ENCODE measurements around the gene DISC1. TPM values are rescaled to one million over a fixed set of nuclear protein-coding genes. Genes with fewer than 3 reads are reported as not detected.

The DISC1 gene
- total RNA-seq, 1 donor from 2014 or later, result 5.5 TPM

DNA sequence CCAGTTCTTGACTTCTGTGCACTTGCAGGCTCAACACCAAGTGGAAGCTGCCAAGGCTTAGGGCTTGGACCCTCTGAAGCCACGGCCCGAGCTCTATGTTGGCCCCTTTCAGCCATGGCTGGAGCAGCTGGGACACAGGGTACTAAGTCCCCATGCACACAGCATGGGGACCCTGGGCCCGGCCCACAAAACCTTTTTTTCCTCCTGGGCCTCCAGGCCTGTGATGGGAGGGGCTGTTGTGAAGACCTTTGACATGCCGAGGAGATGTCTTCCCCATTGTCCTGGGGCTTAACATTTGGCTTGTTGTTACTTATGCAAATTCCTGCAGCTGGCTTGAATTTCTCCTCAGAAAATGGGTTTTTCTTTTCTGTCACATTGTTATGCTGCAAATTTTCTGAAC, 59.8 kb downstream of the DISC1 start:
- no peak for DNase-seq (ENCODE audit: low spot score)
- intact Hi-C loops (cut with DNase I), result no loop called here

DNA sequence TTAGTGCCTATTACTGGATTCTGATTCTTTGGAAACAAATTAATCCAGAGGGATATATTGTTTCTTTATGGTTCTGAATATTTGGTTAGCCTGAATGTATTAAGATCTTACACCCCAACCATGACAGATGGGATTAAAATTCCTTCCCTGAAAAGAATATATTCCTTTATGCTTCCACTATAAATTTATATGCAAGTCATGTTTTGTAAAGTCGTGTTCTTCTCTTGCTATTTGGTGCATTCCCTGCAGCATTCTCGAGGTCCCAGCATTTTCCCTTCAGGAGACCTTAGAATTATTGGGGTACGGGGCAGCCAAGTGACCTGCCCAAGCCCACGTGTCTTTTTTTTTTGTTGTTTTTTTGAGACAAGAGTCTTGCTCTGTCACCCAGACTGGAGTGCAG, 62.4 kb downstream of the DISC1 start:
- no peak for DNase-seq (ENCODE audit: low spot score)
- intact Hi-C loops (cut with DNase I), result no loop called here

DNA sequence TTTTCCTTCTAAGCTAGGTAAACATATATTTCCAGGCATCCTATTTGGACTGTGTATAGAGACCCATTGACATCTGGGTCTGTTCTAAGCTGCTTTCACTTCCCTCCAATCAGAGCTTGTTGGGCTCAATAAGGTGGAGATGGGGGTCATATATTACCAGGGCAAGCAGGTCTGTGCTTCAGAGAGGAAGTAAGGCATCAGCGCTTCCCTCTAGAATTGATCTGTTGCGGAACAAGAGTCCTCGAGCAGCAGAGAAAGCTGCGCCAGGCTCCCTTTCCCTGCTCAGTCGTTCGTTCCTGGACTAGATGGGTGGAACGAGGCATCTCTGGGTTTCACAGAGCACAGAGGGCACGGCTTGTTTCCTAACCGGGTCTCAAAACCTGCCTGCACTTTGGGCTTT, 63.5 kb downstream of the DISC1 start:
- no peak for DNase-seq (ENCODE audit: low spot score)
- intact Hi-C loops (cut with DNase I), result no loop called here

DNA sequence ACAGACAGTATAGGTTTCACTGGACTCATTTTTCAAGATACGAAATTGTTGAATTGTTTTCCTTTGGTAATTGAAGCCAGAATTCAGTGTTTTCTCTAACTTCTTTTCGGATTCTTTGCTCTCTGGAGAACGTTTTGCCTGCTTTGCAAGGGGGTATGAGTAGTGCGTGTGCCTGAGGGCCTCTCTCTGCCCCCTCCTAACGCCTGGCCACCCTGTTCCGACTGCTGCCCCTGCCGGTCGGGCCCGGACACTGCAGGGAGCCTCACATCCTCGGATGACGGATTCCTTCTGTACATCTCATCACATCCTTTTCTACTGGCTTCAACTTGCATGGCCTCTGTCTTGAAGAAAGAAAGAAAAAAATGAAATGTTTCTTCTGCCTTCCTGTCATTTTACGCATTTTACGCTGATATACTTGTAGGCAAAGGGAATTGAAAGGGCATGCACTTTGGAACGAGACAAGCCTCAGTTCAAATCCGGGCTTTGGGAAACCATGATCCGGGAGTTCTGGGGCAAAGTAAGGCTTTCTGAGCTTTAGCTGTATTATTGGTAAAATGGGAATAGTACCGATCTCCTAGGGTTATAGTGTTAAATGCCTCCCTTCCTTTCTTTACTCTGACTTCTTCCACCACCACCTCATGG, 65.1 kb downstream of the DISC1 start:
- intact Hi-C loops (cut with DNase I), result no loop called here
- no peak for DNase-seq (ENCODE audit: low spot score)

DNA sequence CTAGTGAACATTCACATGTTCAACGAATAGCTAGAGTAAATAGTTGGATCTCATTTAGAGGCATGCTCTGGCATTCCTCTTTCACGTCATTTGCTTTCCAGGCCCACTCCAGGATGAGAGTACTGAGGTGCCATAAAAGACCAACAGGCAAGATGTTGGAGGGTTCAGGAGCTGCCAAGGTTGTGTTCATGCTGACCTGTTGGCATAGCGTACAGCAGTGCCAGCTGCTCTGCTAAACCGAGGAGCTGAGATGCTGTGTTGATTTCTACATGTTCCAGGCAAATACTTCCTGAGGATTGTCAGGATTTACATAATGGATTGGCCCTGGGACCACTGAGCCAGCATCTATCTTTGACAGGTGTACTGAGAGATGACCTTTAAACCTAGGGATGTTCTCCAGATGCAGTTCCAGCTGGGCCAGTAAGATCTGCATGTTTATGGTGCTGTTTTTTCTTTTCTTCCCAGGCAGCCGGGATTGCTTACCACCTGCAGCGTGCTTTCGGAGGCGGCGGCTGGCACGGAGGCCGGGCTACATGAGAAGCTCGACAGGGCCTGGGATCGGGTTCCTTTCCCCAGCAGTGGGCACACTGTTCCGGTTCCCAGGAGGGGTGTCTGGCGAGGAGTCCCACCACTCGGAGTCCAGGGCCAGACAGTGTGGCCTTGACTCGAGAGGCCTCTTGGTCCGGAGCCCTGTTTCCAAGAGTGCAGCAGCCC, 66.9 kb downstream of the DISC1 start:
- intact Hi-C loops (cut with DNase I), result no loop called here
- DNase-seq (ENCODE audit: low spot score), result no peak

DNA sequence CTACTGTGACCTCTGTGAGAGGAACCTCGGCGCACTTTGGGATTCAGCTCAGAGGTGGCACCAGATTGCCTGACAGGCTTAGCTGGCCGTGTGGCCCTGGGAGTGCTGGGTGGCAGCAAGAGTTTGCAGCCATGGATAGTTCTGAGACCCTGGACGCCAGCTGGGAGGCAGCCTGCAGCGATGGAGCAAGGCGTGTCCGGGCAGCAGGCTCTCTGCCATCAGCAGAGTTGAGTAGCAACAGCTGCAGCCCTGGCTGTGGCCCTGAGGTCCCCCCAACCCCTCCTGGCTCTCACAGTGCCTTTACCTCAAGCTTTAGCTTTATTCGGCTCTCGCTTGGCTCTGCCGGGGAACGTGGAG, 67.5 kb downstream of the DISC1 start:
- no peak for DNase-seq (ENCODE audit: low spot score)
- intact Hi-C loops (cut with DNase I), result no loop called here

DNA sequence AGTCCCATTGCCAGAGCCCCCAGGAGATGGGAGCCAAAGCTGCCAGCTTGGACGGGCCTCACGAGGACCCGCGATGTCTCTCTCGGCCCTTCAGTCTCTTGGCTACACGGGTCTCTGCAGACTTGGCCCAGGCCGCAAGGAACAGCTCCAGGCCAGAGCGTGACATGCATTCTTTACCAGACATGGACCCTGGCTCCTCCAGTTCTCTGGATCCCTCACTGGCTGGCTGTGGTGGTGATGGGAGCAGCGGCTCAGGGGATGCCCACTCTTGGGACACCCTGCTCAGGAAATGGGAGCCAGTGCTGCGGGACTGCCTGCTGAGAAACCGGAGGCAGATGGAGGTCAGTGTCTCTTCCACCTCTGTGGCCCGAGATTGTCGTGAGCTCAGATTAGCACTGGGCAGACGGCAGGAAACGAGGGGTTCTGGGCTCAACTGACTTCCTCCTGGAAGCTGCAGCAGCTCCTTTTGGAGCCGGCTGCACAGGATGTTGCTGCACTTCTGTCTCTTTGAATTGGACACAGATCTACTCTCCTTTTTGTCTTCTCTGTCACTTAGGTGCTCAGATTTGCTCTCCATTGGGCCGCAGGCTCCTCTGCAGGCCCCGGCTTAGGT, 68.0 kb downstream of the DISC1 start:
- DNase-seq (ENCODE audit: low spot score), result no peak
- intact Hi-C loops (cut with DNase I), result no loop called here

DNA sequence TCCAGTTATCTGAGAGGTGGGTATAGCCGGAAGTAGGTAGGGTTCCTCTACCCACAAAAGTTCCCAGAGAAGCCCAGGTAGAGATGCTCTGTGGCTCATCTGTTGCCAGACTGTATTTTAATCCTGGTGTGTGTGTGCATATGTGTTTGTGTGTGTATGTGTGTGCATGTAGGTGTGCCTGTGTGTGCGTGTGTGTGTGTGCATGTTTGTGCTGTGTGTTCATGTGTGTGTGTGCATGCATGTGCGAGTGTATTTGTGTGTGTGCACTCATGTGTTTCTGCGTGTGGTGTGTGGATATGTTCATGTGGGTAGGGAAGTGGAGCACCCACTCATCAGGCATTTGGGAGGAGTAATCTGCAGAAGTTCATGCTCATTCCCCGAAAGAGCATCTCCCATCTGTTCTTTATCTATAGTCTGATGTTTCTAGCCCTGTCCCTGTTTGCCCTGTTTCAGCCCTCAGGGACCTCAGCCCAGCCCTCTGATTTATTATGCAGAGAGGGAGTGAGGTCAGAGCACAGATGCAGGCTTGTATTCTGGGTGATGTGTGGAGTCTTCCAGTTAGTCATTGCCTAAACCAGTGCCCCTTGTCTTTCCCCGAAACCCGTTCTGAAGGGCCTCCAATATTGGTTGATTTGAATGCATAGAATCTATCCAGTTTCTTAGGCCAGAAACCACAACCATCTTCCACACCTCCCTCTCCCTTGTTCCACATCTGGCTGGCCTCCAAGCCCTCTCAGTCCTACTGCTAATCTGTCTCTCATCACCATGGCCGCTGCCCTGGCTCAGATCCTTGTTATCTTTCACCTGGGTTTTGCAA, 69.1 kb downstream of the DISC1 start:
- DNase-seq (ENCODE audit: low spot score), result no peak
- intact Hi-C loops (cut with DNase I), result no loop called here

DNA sequence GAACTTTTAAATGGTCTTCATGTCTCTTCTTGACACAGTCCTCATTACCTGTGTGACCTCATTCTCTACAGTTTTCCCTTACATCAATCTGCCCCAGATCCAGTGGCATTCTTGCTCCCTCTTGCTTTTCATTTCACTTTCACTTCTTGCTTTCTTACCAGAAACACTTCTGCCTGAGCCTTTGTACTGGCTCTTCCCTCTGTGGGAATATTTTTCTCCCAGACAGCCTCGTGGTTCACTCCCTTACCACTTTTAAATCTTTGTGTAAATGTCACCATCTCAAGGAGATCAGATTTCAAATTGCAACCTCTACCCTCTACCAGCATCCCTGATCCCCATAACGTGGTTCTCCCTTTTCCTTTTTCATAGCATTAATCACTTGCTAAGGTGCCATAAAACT, 73.2 kb downstream of the DISC1 start:
- intact Hi-C loops (cut with DNase I), result no loop called here
- DNase-seq (ENCODE audit: low spot score), result no peak

DNA sequence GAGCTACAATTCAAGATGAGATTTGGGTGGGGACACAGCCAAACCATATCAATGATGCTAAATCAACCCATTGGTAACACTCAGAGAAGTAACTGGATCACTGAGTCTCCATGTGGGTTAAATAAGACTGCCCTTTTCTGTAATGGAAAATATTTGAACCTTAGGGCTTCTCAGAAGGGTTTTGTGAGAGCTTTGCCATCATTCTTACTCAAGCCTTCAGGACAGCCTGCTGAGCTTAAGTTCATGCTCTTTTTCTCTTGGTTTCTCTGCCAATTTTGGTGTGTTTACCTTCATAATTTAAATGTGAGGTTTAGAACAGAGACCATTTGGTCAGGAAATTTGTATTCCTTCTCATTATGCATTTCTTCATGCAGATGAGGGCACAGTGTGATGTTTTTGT, 74.7 kb downstream of the DISC1 start:
- no peak for DNase-seq (ENCODE audit: low spot score)
- intact Hi-C loops (cut with DNase I), result no loop called here

DNA sequence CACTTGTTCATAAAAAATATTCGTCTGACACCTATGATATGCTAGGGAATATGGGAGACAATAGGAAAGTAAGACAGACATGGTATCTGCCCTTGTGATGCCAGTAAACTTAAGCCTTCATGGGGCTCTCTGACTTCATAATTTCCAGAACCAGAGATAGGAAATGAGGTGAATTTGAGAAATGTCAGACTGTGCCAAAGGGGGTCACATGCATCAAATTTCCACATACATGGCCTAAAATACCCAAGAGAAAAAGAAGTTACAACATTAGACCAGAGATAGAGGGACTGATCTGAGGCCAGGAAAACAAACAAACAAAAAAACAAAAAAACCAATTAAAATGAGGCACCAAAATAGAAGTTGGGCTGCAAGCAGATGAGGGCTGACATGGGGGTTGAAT, 75.7 kb downstream of the DISC1 start:
- intact Hi-C loops (cut with DNase I), result no loop called here
- no peak for DNase-seq (ENCODE audit: low spot score)

DNA sequence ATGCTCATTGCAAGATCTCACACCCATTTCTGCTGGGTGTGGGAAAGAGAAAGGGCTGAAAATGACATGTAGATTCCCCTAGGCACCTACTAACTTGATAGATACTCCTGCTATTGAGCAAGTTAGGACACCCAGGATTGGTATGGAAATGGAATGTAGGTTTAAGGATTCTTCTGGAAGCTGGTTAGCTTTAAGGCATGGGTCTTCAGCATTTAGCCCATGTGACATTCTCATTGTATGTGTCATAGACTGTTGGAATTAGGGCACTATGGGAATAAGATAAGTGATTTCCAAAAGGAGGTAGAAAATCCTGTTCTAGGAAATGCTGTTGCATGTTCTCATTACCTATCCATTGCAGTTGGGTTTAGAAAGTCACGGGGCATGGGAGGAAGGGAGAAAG, 76.2 kb downstream of the DISC1 start:
- intact Hi-C loops (cut with DNase I), result no loop called here
- no peak for DNase-seq (ENCODE audit: low spot score)

DNA sequence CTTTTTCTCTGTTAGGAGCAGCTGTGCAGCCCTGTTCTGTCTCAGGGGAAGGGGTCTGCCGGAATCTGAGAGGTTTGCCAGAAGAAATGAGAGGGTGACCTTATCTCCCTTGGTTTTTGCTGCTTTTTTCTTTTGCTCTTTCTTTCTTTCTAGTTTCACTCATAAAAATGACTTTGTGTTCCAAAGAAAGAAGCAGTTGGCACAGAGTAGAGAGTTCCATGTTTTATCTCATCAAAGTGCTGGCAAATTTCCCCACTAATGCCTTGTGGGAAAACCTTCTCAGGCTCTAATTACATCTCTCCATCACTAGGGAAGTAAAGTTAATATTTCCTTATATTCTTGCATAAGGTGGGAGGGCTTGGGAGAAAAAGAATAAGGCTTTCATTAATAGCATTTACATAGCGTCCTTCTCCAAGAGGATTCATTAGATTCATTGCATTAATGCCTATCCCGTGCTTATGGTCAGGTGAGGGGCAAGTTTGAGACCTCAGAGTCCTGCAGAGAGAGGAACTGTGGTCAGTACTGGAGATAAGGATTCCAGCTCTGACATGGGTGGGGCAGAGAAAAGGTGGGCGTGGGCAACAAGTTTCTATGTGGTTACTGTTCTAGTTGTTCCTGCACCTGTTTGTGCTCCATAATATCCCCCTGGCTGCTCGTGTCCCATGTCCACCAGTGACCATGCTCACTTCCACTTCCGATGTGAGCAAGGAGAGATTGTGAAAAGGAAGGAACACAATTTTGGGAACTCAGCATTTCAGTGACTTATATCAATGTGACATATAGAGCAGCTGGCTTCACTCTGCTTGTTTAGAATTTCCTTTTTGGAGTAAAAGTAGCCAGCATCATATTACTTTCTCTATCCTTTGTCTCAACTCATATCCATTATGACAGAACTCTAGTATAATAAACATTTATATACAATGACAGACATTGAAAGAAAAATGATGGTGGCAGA, 79.5 kb downstream of the DISC1 start:
- intact Hi-C loops (cut with DNase I), result no loop called here

DNA sequence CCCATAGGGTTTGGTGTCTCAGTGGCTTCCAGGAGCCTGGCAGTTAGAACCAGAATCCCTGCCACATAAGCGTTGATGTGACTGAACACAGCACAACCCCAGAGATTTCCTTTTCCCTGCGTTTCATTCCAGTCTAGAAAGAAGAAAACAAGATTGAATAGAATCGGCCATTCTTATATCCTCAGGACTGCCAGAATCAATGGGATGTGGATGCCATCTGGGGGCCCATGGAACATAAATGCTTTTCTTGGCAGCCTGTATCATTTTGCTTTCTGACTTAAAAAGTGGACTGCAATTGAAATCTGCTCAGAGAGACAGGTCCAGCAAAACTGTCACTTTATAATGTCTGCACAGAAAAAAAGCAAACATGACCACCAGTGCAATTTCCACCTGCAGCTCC, 80.3 kb downstream of the DISC1 start:
- no peak for DNase-seq (ENCODE audit: low spot score)
- intact Hi-C loops (cut with DNase I), result no loop called here

More for the DNA sequence above, 79.5 kb downstream of the DISC1 start:
- no peak for DNase-seq (ENCODE audit: low spot score)

DNA sequence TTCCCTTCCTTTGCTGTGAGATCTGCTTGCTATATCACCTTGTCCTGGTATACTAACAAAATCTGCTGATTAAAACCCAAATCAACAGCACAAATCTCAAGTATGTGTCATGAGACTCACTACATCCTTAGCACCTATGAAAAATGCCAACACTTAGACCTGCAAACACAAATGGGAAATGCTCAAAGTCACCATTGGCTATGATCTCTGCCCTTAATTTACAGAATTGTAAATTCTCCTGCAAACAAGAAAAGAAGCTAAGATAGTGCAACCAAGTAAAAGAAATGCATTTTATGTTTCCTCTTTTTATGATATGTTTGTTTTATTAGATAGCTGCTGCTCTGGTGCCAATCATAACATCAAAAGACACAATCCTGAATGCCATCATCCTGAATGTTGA, 80.8 kb downstream of the DISC1 start:
- DNase-seq (ENCODE audit: low spot score), result no peak
- intact Hi-C loops (cut with DNase I), result no loop called here

DNA sequence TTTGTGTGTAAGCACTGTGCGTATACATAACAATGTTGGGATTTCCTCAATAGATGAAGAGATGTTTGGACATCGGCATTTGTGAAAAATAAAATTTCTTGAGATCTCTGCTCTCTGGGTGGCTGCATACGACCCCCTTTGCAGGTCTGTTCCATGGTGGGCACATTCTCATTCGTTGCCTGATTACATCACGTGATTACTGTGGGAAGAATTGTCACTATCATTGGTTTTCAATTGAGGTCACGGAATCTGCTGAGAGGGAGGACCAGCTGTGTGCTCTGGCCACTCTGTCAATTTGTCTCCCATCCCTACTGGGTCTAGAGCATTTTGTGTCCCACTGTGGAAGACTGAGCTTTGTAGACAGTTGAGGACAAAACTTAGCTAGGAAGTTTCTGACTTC, 81.8 kb downstream of the DISC1 start:
- intact Hi-C loops (cut with DNase I), result no loop called here
- DNase-seq (ENCODE audit: low spot score), result no peak

DNA sequence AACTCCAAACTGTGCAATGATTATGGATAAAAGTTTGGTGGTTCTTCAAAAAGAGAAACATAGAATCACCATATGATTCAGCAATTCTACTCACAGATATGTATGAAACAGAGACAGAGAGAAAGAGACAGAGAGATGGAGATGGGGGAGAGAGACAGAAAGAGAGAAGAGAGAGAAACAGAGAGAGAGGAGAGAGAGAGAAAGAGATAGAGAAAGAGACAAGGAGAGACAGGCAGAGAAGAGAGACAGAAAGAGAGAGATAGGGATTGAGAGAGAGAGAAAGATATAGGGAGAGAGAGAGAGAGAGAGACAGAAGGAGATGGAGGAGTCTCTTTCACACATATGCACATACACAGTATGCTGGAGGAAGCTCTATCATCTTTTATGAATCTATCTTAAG, 87.8 kb downstream of the DISC1 start:
- intact Hi-C loops (cut with DNase I), result no loop called here
- DNase-seq (ENCODE audit: low spot score), result no peak

DNA sequence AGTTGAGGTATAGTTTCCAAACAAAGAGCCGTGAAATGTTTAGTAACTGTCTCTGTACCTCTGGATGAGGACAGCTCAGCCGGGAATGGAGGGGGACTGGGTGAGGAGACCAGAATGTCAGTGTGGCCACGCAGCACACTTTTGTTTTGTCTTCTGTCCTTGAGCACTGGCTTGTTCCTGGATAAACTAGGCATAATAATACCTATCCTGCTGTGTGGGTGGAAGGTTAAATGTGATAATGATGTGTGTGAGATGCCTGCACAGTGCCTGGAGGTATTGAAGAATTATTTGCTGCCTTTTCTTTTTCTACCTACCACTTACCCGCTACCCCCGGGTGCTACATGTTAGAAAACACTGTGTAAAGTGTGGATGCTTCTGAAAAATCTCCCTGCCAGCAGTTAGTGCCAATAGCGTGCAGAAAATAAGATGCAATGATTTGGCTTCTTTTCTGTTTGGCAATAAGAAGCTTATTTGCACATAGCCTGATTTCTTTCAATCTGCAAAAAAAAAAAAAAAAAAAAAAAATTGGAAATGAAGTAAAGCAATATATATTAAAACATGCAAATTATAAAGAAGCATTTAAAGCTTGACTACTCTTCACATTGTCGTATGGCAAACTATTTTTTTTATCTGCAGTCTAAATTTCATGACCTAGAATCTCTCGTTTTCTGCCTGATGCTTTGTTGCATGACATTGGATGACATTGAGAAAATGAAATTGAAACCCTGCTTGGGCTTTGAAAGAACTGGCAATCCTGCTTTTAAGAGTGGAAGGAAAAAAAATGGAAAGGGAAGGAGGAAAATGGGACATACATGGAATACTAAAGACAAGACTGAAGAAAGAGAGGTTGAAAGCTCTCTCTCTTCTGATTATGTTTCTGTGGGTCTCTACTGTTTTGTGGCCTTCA, 89.5 kb downstream of the DISC1 start:
- intact Hi-C loops (cut with DNase I), result no loop called here
- no peak for DNase-seq (ENCODE audit: low spot score)
